ENCODE results near the gene GDF7.
"Not testable (repeated sequence)": the region's sequence is repeated elsewhere in the genome, so short reads cannot be mapped to it uniquely, and the experiment has no call there.

GDF7 gene

GRCh38 chr2:20704886-20705285, 37.9 kb downstream of the GDF7 start:
- no peak for DNase-seq

DNA sequence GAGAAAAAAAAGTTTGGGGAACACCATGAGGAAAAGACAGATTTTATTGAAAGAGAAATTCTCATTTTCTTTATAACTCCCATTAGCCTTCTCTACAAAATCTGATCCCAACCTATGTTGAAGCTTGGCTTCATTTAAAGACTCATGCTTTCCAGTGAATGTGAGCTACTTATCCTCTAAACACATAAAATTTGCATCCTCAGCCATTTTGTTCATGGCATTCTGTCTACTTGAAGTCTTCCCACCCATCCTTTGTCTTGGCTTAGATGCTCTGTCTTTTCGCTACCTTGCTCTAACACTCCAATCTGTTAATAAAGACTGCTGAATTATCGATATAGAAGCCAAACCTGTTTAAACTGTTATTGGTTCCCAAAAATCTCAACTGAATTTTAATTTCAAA, 39.3 kb downstream of the GDF7 start:
- no peak for DNase-seq

DNA sequence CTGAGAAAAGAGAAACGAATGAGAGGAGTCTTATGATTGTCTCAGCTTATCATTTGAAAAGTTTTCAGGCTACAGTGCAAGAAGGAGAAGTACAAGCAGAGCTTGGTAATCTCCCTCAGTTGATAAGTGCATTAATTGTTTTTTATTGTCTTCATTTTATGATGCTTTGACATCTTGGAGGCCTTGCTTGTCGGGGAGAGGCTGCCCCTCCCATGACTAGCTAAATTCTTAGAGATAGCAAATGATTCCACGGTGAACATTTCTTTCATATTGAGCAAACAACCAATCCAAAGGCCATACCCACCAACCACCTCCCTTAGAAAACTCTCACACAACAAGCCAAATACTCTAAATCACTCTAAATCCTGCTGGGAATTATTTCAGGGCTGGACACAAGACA, 39.8 kb downstream of the GDF7 start:
- DNase-seq, result no peak

DNA sequence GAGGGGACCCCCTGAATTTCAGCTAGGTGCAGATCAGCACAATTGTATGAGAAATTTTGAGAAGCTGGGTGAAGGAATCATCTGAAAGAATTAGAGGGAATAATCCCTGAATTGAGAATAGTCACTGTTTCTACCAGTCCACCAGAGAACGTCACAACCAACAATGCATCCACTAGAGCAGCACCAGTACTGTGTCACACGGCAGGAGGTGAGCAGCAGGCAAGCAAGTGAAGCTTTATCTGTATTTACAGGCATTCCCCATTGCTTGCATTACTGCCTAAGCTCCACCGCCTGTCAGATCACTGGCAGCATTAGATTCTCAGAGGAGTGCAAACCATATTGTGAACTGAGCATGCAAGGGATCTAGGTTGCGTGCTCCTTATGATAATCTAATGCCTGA, 40.7 kb downstream of the GDF7 start:
- no peak for DNase-seq

GRCh38 chr2:20711641-20712040, 44.7 kb downstream of the GDF7 start:
- DNase-seq, result not testable (repeated sequence)

GRCh38 chr2:20713585-20713984, 46.6 kb downstream of the GDF7 start:
- not testable (repeated sequence) for DNase-seq

- DNase-seq, result not testable (repeated sequence)
These were observed 47.5 kb downstream of the GDF7 start for GRCh38 chr2:20714412-20714811.

DNA sequence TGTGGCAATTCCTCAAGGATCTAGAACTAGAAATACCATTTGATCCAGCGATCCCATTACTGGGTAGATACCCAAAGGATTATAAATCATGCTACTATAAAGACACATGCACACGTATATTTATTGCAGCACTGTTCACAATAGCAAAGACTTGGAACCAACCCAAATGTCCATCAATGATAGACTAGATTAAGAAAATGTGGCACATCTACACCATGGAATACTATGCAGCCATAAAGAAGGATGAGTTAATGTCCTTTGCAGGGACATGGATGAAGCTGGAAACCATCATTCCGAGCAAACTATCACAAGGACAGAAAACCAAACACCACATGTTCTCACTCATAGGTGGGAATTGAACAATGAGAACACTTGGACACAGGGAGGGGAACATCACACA, 49.2 kb downstream of the GDF7 start:
- DNase-seq, result not testable (repeated sequence)

- DNase-seq, result no peak
These were observed 50.7 kb downstream of the GDF7 start for GRCh38 chr2:20717641-20718040.

DNA sequence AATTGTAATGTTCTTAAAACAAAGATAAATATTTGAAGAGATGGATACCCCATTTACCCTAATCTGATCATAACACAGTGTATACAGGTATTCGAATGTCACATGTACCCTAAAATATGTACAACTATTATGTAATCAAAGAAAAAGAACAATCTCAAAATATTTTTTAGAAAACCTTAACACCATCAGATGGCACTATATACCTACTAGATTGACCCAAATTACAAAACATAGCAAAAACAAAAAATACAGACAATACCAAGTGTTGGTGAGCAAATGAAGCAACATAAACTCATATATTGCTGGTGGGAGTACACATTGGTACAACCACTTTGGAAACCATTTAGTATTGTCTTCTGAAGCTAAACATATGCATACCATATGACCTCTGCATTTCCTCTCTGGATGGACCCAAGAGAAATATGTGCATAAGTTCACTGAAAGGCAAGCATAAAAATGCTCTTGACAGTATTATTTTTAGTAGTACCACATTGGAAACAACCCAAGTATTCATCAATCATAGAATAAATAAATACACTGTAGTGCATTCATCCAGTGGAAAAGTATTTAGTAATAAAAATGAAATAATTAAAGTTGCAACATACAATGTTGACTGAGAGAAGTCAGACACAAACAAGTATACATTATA, 55.8 kb downstream of the GDF7 start:
- DNase-seq, result no peak

- DNase-seq, result no peak
These were observed 56.6 kb downstream of the GDF7 start for GRCh38 chr2:20723543-20723942.

GRCh38 chr2:20724500-20725053, 57.6 kb downstream of the GDF7 start:
- DNase-seq, result no peak

DNA sequence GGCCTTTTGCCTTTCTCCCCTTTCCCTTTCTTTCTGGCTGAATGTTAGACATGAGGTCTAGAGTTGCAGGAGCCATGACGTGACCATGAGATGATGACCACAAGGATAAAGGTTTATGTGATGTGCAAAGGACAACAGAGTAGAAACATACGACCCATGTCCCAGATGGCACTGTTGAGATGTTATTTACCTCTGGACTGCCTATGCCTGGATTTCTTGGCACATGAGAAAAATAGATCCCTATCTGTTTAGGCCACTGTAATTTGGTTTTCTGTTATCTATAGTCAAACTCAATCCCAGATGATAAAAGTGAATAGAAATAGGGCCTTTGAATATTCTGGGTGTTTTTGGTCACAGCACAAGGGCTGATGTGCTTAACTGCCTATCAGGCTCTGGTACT, 58.8 kb downstream of the GDF7 start:
- DNase-seq, result no peak

DNA sequence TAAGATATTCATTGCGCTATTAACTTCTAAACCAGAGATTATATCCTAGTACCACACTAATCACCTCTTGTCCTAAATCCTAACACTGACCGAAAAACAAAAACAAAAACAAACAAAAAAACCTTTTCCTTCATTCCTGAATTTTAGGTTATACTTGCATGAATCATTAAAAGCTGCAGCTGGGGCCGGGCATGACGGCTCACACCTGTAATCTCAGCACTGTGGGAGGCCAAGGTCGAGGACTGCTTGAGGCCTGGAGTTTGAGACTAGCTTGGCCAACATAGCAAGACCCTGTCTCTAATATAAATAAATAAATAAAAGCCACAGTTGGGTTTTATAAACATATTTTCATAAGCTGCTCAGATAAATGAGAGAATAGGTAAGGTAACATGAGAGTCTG, 60.0 kb downstream of the GDF7 start:
- DNase-seq, result no peak

DNA sequence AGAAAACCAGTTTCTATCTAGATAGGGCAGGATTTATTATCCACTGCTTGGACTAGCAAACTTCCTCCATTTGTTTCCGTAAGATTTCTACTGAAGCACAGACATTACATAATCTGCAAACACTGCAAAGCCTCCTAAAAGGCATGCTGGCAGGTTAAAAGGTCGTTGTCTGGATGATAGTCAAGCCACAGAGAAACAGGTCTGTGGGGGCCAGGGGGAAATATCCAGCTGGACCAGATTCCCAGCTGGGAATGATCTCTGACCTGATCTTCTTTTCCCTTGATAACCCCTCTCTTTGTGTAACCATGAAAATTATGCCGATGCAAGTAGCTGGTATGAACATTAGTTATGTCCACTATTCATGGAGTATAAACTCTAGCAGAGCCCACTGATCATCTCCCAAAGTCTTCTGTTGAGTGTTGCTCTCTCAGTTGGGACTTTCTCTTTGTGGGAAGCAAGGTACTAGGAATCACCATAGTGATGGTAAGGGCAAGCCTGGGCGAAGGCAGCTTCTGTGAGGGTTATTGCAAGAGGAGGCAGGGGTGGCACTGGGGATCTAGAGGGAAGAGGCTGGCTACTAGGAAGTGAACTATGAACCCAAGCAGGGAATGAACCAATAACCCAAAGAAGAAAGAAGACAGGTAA, 61.3 kb downstream of the GDF7 start:
- no peak for DNase-seq

All from C1 segment of cervical spinal cord (tissue), 14 donors.